A549 (cell line): ENCODE measurements around the gene LDLRAD3. TPM values are rescaled to one million over a fixed set of nuclear protein-coding genes. Genes with fewer than 3 reads are reported as not detected.

Source experiments
- ATAC-seq, 2 experiments: fragments of 200-7000 bp in 1 of 2; fragments of >200 bp in 1 of 2; cut with Nextera tagmentation in 1 of 2; cut with Tn5 transposase in 1 of 2; 3 replicates each; pipeline versions ENCODE4 v1.8.0 to v1.9.1; 2018 to 2020; ENCODE audit warnings: mild to moderate bottlenecking in 1 of 2, moderate library complexity in 1 of 2
- CTCF ChIA-PET: fragments of 300-600 bp; sonication (Branson Sonifier 250); formaldehyde crosslinking; extraction: SDS; loops from one replicate; lab custom pipeline; 2021; ENCODE audit warnings: antibody characterized with exemption, inconsistent platforms; lab: Yijun Ruan, JAX
- POLR2A ChIA-PET: fragments of 350-600 bp; formaldehyde crosslinking; extraction: SDS; loops from one replicate; lab custom pipeline; 2021; ENCODE audit warnings: antibody characterized with exemption, inconsistent platforms; lab: Yijun Ruan, JAX
- DNase-seq, 2 experiments: peaks; one replicate each; pipeline versions ENCODE4 v3.0.0 to v3.0.0-alpha.2; 2011 to 2016; ENCODE audit warnings: low read depth in 1 of 2, low spot score in 1 of 2
- FAIRE-seq: peaks from 2 replicates; lab custom pipeline; 2011; peaks lifted over from hg19 to GRCh38; lab: Jason Lieb, UNC
- H3K27ac ChIP-seq, 2 experiments: fragments of >200 bp; sonication (Bioruptor Twin); formaldehyde crosslinking; 3 replicates each; pipeline ENCODE4 v1.5.1; 2016 to 2017
- H3K4me1 ChIP-seq: fragments of >200 bp; sonication (Bioruptor Twin); formaldehyde crosslinking; 3 replicates; pipeline ENCODE4 v1.6.1; 2016
- H3K4me2 ChIP-seq: fragments of >200 bp; sonication (Bioruptor Twin); formaldehyde crosslinking; 3 replicates; pipeline ENCODE4 v1.6.1; 2016
- H3K4me3 ChIP-seq: fragments of >200 bp; sonication (Bioruptor Twin); formaldehyde crosslinking; 3 replicates; pipeline ENCODE4 v1.5.1; 2016
- H3K9me3 ChIP-seq: fragments of >200 bp; sonication (Bioruptor Twin); formaldehyde crosslinking; 3 replicates; pipeline ENCODE4 v1.6.1; 2016
- BHLHE40 ChIP-seq: IDR thresholded peaks from 2 replicates; pipeline ENCODE4 v1.6.1; 2012; ENCODE audit warnings: low read depth, low read length, inconsistent platforms
- CBX2 ChIP-seq: fragments of 200-600 bp; sonication (generic); IDR thresholded peaks from 2 replicates; pipeline ENCODE4 v1.6.1; 2016; ENCODE audit warnings: low read depth, mild to moderate bottlenecking, borderline replicate concordance
- CTCF ChIP-seq: fragments of >200 bp; sonication (Bioruptor Twin); formaldehyde crosslinking; IDR thresholded peaks from 3 replicates; pipeline ENCODE4 v1.5.1; 2016
- E2F6 ChIP-seq: IDR thresholded peaks from 2 replicates; pipeline ENCODE4 v1.6.1; 2012; ENCODE audit warnings: low read depth, borderline replicate concordance
- EHF ChIP-seq: fragments of 250-450 bp; sonication (Bioruptor Pico); IDR thresholded peaks from 2 replicates; pipeline ENCODE4 v1.5.0; 2020; ENCODE audit warnings: mild to moderate bottlenecking
- FOSB ChIP-seq: fragments of 250-450 bp; sonication (Bioruptor Pico); IDR thresholded peaks from 2 replicates; pipeline ENCODE4 v1.5.0; 2020; ENCODE audit warnings: mild to moderate bottlenecking, moderate library complexity
- HOXA7 ChIP-seq: fragments of 250-450 bp; sonication (Bioruptor Pico); IDR thresholded peaks from 2 replicates; pipeline ENCODE4 v1.5.0; 2020; ENCODE audit warnings: mild to moderate bottlenecking, moderate library complexity
- JUN ChIP-seq, 2 experiments: fragments of >200 bp; sonication (Bioruptor Twin); formaldehyde crosslinking; IDR thresholded peaks; 2 replicates in 1 of 2; 3 replicates in 1 of 2; pipeline ENCODE4 v1.6.1; 2016 to 2017
- KDM1A ChIP-seq: fragments of 200-600 bp; sonication (generic); IDR thresholded peaks from 2 replicates; pipeline ENCODE4 v1.6.1; 2016; ENCODE audit warnings: low read depth, mild to moderate bottlenecking
- MAZ ChIP-seq: fragments of 150-350 bp; IDR thresholded peaks from 2 replicates; pipeline ENCODE4 v1.6.1; 2014; ENCODE audit warnings: antibody characterized with exemption, low read depth, low read length, borderline replicate concordance
- POLR2A ChIP-seq: IDR thresholded peaks from 2 replicates; pipeline ENCODE4 v1.6.1; 2012; ENCODE audit warnings: mild to moderate bottlenecking, low read length
- POLR2AphosphoS2 ChIP-seq: conservative IDR thresholded peaks from 2 replicates; pipeline ENCODE4 v1.6.1; 2012; ENCODE audit warnings: low read length, improper control_type of control experiment, inconsistent platforms
- RFX5 ChIP-seq: fragments of 450-650 bp; IDR thresholded peaks from 2 replicates; pipeline ENCODE4 v1.7.1; 2014; ENCODE audit warnings: antibody characterized with exemption, mild to moderate bottlenecking, moderate library complexity
- SMC3 ChIP-seq: fragments of >200 bp; sonication (Bioruptor Twin); formaldehyde crosslinking; IDR thresholded peaks from 3 replicates; pipeline ENCODE4 v1.6.1; 2018; ENCODE audit warnings: inconsistent platforms
- ZSCAN20 ChIP-seq: fragments of 250-450 bp; sonication (Bioruptor Pico); IDR thresholded peaks from 2 replicates; pipeline ENCODE4 v1.8.0; 2022; ENCODE audit warnings: mild to moderate bottlenecking, moderate library complexity
- WGBS: methylation state at CpG from one replicate; pipeline ENCODE4 v1.1.6; 2017; ENCODE audit errors: missing lambda C conversion rate; 5-methylcytosine and 5-hydroxymethylcytosine counted together
- polyA plus RNA-seq, 4 experiments: library from polyadenylated mRNA; depleted of rRNA in 3 of 4; stranded (reverse); fragments of >200 nt; fragmentation: RNase III in 1 of 4; extraction: RNeasy Plus Mini Kit Qiagen cat#74134 plus additional on column Dnase treatment in 1 of 4; gene quantifications; 2 replicates in 3 of 4; 3 replicates in 1 of 4; pipeline ENCODE4 v1.2.3, GENCODE V29; 2011 to 2017
- TF ChIP-seq, protein P1 (sequence below): IDR thresholded peaks from 2 replicates; pipeline ENCODE4 v1.6.1; 2012
- TF ChIP-seq, protein P2 (sequence below): fragments of 150-350 bp; IDR thresholded peaks from 2 replicates; pipeline ENCODE4 v1.6.1; 2014; ENCODE audit warnings: low read depth, mild to moderate bottlenecking, low read length
- TF ChIP-seq, protein P3 (sequence below): fragments of 450-650 bp; IDR thresholded peaks from 2 replicates; pipeline ENCODE4 v1.6.1; 2014; ENCODE audit warnings: antibody characterized with exemption

The LDLRAD3 gene
- polyA plus RNA-seq, 2 of the 4 experiments (the other 2 are of a cell fraction) = 10.5 to 13.2 TPM

GRCh38 chr11:35969089-35970042 is 25.5 kb downstream of the LDLRAD3 start:
- no peak for FAIRE-seq

DNA sequence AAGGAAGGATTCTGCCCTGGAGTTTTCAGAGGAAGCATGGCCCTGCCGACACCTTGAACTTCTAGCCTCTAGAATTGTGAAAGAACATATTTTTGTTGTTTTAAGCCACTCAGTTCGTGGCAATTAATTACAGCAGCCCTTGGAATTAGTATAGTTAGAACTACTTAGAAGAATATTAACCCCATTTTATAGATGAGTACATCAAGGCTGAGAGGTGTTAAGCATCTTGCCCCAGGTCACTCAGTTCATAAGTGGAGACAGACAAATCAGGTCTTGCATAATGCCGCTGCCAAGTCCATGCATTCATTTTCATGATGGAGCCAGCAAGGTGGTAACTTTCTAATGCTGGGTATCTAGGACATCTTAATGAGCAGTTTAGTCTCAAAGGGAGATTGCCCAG is 26.6 kb downstream of the LDLRAD3 start:
- H3K4me2 ChIP-seq = no peak overlapping the region
- H3K9me3 ChIP-seq = no peaks in the 10 kb centered on the region
- H3K4me3 ChIP-seq = no peak overlapping the region
- FAIRE-seq (no peak), ATAC-seq (no peak), DNase-seq (no peak)
- WGBS = 91% methylated on average over 3 of the region's 3 CpGs
- POLR2A ChIA-PET = no interaction called here
- no peak overlapping the region for H3K27ac ChIP-seq
- CTCF ChIA-PET = no interaction called here
- TF ChIP-seq MAZ (no peak), RFX5 (no peak), POLR2A (no peak), EHF (CRISPR knock-in tag) (no peak), FOSB (CRISPR knock-in tag) (no peak), SMC3 (no peak)
- TF ChIP-seq, protein P1, sequence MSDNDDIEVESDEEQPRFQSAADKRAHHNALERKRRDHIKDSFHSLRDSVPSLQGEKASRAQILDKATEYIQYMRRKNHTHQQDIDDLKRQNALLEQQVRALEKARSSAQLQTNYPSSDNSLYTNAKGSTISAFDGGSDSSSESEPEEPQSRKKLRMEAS = no peak
- TF ChIP-seq, all 56 proteins: peak for 0
- peaks cover 6% of the 10 kb centered on the region for H3K4me1 ChIP-seq

More at GRCh38 chr11:35969089-35970042, 25.5 kb downstream of the LDLRAD3 start:
- Histone ChIP-seq H3K27ac (no peak overlapping the region), H3K9me3 (no peaks in the 10 kb centered on the region), H3K4me1 (peaks cover 6% of the 10 kb centered on the region), H3K4me3 (no peak overlapping the region), H3K4me2 (no peak overlapping the region)
- 74% methylated on average over 10 of the region's 10 CpGs for WGBS
- TF ChIP-seq CTCF (no peak), BHLHE40 (no peak), E2F6 (no peak), JUN (IDR thresholded peaks at IDR 0.05) (no peak), POLR2AphosphoS2 (no peak)
- no peak for ATAC-seq
- ChIA-PET POLR2A (no interaction called here), CTCF (interaction anchor here (0.9 to 1.6 kb wide), 3 partner anchors 14 to 147 kb away, joined by 3 to 12 read pairs (median 3); no protein-coding TSS in a partner anchor)
- DNase-seq = no peak

DNA sequence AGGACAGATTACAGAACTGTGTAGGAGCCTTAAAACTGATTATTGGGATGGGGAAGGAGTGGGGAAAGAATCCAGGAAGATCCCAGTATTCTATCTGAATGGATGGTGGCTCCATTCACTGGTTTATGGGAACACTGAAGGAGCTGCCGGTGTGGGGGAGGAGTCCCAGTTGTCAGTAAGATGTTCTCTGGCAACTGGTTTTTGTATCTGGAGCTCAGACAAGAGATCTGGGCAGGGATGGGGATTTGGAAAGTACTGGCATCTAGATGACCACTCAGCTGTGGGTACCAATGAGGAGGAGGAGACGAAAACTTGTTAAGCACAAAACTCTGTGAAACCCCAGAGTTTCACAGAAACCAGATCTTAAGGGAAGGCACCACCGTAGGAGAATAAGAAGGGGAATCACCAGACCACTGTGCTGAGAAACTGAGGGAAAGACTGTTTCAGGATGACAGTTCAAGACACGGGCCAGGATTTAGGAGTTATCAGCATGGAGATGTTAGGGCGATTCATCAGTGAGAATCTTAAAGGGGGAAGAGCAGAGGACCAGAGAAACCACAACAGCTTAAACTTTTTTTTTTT is 28.1 kb downstream of the LDLRAD3 start:
- no peak for DNase-seq
- ATAC-seq = no peak
- CTCF ChIA-PET = interaction anchor here (0.6 kb wide), 1 partner anchor 556 kb away, joined by 3 read pairs; no protein-coding TSS in a partner anchor
- H3K9me3 ChIP-seq = no peaks in the 10 kb centered on the region
- no peak overlapping the region for H3K27ac ChIP-seq
- no peak overlapping the region for H3K4me3 ChIP-seq
- peaks cover 6% of the 10 kb centered on the region for H3K4me1 ChIP-seq
- POLR2A ChIA-PET = no interaction called here
- H3K4me2 ChIP-seq = no peak overlapping the region
- no peak for TF ChIP-seq ZSCAN20 (CRISPR knock-in tag)
- TF ChIP-seq, protein P2, sequence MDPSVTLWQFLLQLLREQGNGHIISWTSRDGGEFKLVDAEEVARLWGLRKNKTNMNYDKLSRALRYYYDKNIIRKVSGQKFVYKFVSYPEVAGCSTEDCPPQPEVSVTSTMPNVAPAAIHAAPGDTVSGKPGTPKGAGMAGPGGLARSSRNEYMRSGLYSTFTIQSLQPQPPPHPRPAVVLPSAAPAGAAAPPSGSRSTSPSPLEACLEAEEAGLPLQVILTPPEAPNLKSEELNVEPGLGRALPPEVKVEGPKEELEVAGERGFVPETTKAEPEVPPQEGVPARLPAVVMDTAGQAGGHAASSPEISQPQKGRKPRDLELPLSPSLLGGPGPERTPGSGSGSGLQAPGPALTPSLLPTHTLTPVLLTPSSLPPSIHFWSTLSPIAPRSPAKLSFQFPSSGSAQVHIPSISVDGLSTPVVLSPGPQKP = no peak
- no peak for TF ChIP-seq POLR2A
- no peak for TF ChIP-seq KDM1A
- TF ChIP-seq HOXA7 (CRISPR knock-in tag) = no peak
- no peak for TF ChIP-seq CBX2
- TF ChIP-seq, protein P3, sequence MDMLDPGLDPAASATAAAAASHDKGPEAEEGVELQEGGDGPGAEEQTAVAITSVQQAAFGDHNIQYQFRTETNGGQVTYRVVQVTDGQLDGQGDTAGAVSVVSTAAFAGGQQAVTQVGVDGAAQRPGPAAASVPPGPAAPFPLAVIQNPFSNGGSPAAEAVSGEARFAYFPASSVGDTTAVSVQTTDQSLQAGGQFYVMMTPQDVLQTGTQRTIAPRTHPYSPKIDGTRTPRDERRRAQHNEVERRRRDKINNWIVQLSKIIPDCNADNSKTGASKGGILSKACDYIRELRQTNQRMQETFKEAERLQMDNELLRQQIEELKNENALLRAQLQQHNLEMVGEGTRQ = no peak
- TF ChIP-seq POLR2AphosphoS2 = no peak
- FAIRE-seq = no peak
- 79% methylated on average over 5 of the region's 5 CpGs for WGBS
